ENCODE measurements around the gene TBC1D24.

The TBC1D24 gene

DNA sequence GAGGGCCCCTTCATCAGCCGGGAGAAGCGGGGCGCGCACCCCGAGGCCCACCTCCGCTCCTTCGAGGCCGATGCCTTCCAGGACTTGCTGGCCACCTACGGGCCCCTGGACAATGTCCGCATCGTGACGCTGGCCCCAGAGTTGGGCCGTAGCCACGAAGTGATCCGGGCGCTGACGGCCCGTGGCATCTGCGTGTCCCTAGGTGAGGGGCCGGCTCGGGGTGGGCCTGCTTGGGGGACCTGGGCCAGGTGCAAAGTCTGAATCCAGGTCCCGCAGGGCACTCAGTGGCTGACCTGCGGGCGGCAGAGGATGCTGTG is 52.8 kb downstream of the TBC1D24 start:
- TF ChIP-seq, protein P1, sequence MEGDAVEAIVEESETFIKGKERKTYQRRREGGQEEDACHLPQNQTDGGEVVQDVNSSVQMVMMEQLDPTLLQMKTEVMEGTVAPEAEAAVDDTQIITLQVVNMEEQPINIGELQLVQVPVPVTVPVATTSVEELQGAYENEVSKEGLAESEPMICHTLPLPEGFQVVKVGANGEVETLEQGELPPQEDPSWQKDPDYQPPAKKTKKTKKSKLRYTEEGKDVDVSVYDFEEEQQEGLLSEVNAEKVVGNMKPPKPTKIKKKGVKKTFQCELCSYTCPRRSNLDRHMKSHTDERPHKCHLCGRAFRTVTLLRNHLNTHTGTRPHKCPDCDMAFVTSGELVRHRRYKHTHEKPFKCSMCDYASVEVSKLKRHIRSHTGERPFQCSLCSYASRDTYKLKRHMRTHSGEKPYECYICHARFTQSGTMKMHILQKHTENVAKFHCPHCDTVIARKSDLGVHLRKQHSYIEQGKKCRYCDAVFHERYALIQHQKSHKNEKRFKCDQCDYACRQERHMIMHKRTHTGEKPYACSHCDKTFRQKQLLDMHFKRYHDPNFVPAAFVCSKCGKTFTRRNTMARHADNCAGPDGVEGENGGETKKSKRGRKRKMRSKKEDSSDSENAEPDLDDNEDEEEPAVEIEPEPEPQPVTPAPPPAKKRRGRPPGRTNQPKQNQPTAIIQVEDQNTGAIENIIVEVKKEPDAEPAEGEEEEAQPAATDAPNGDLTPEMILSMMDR (IDR thresholded peaks at IDR 0.05; ENCODE audit: low read depth, low read length) = no peak
- no peak for TF ChIP-seq MYC (IDR thresholded peaks at IDR 0.05; ENCODE audit: low read depth, low read length)
- TF ChIP-seq POLR2A (IDR thresholded peaks at IDR 0.05; ENCODE audit: extremely low read depth, insufficient read length) = no peak
- DNase-seq (ENCODE audit: low read depth) = no peak
- no peak overlapping the region for H3K4me3 ChIP-seq (ENCODE audit: low read depth, low read length)

GRCh38 chr16:2528161-2529060 is 53.5 kb downstream of the TBC1D24 start:
- DNase-seq (ENCODE audit: low read depth) = no peak

DNA sequence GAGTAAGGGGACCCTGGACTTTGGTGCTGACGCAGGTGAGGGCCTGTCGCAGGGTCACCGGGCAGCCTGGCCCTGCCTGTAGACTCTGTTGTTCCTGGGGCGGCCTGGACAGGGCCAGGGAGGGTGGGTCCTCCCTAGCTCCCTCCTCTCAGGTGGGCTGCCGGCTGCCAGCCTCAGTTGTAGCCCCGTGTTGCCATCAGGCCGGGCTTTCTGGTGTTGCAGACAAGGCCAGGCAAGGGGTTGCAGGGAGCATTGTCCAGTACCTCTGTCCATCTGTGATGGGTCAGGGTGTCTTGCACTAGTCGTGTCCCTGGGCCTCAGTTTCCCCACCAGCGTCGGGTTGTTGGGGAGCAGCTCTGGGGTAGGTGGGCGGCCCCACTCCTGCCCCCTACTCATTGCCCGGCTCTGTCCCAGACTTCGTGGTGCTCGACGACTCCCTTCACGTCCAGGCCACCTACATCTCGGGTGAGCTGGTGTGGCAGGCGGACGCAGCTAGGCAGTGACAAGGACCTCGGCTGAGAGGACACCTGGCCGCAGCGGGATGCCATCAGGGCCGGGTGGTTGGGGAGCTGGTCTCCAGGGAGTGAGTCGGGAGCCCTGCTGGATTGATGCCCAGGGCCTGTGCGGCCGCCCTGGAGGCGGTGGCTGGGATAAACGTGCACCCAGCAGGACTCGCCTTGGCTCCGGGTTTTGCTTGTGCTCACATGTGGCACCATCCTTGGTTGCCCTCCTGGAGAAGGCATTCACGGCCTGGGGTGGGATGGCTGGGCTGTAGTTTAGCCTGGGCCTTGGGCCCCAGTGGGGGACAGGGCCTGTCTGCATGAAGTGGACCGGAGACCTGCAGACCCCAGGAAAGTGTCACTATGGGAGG is 54.4 kb downstream of the TBC1D24 start:
- TF ChIP-seq, protein P1 (IDR thresholded peaks at IDR 0.05; ENCODE audit: low read depth, low read length) = no peak
- TF ChIP-seq MAX (IDR thresholded peaks at IDR 0.05; ENCODE audit: low read depth, low read length) (no peak), POLR2A (IDR thresholded peaks at IDR 0.05; ENCODE audit: extremely low read depth, insufficient read length) (no peak), MYC (IDR thresholded peaks at IDR 0.05; ENCODE audit: low read depth, low read length) (no peak)
- H3K4me3 ChIP-seq (ENCODE audit: low read depth, low read length) = no peak overlapping the region
- DNase-seq (ENCODE audit: low read depth) = no peak

More at GRCh38 chr16:2528161-2529060, 53.5 kb downstream of the TBC1D24 start:
- TF ChIP-seq MYC (IDR thresholded peaks at IDR 0.05; ENCODE audit: low read depth, low read length) (no peak), POLR2A (IDR thresholded peaks at IDR 0.05; ENCODE audit: extremely low read depth, insufficient read length) (no peak), MAX (IDR thresholded peaks at IDR 0.05; ENCODE audit: low read depth, low read length) (no peak)
- TF ChIP-seq, protein P1 (IDR thresholded peaks at IDR 0.05; ENCODE audit: low read depth, low read length) = no peak
- no peak overlapping the region for H3K4me3 ChIP-seq (ENCODE audit: low read depth, low read length)

DNA sequence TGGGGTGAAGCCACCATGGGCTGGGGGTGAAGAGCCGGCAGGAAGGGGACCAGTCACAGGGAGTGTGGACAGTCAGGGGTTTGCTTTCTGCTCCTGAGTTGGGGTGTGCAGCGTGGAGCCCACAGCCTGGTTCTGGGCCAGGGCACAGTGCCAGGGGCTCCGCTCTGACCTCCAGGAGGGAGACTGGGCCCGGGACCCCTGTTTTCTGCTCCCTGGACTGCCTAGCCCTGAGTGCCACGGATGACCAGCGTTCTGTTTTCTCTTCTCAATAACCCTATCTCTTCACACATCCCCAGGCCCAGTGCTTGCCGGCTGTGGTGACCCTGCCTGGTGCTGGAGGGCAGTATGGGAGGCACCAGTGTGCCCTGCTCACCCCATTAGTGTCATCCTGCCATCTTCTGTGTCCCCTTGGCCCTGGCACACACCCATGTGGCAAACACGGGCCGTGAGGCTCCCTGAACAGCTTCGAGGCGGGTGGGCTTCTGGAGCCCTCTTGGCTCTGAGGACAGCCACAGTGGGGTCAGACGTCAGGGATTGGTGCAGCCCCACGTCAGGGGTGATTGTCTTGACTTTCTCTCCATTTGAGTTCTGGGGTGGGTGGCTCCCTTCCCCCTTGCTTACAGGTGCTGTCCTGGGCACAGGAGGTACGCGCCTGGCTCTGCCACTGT is 55.2 kb downstream of the TBC1D24 start:
- no peak for DNase-seq (ENCODE audit: low read depth)
- H3K4me3 ChIP-seq (ENCODE audit: low read depth, low read length) = no peak overlapping the region
- TF ChIP-seq, protein P1 (IDR thresholded peaks at IDR 0.05; ENCODE audit: low read depth, low read length) = no peak
- TF ChIP-seq MAX (IDR thresholded peaks at IDR 0.05; ENCODE audit: low read depth, low read length) (no peak), POLR2A (IDR thresholded peaks at IDR 0.05; ENCODE audit: extremely low read depth, insufficient read length) (no peak), MYC (IDR thresholded peaks at IDR 0.05; ENCODE audit: low read depth, low read length) (no peak)

- no peak for DNase-seq (ENCODE audit: low read depth)
- no peak overlapping the region for H3K4me3 ChIP-seq (ENCODE audit: low read depth, low read length)
- TF ChIP-seq MYC (IDR thresholded peaks at IDR 0.05; ENCODE audit: low read depth, low read length) (no peak), MAX (IDR thresholded peaks at IDR 0.05; ENCODE audit: low read depth, low read length) (no peak), POLR2A (IDR thresholded peaks at IDR 0.05; ENCODE audit: extremely low read depth, insufficient read length) (no peak)
- TF ChIP-seq, protein P1 (IDR thresholded peaks at IDR 0.05; ENCODE audit: low read depth, low read length) = no peak
Measured at GRCh38 chr16:2530629-2531318, 55.8 kb downstream of the TBC1D24 start.
